C4-2B (cell line): ENCODE data around the gene KLHDC10.

Experiments
- ZFX ChIP-seq: fragments of 450-650 bp; IDR thresholded peaks from 2 replicates; pipeline ENCODE4 v1.6.1; 2017
- TF ChIP-seq, protein P1 (sequence below): fragments of 450-650 bp; conservative IDR thresholded peaks from 2 replicates; pipeline ENCODE4 v1.5.1; 2017; ENCODE audit warnings: mild to moderate bottlenecking

- TF ChIP-seq, protein P1, sequence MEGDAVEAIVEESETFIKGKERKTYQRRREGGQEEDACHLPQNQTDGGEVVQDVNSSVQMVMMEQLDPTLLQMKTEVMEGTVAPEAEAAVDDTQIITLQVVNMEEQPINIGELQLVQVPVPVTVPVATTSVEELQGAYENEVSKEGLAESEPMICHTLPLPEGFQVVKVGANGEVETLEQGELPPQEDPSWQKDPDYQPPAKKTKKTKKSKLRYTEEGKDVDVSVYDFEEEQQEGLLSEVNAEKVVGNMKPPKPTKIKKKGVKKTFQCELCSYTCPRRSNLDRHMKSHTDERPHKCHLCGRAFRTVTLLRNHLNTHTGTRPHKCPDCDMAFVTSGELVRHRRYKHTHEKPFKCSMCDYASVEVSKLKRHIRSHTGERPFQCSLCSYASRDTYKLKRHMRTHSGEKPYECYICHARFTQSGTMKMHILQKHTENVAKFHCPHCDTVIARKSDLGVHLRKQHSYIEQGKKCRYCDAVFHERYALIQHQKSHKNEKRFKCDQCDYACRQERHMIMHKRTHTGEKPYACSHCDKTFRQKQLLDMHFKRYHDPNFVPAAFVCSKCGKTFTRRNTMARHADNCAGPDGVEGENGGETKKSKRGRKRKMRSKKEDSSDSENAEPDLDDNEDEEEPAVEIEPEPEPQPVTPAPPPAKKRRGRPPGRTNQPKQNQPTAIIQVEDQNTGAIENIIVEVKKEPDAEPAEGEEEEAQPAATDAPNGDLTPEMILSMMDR = no peak
- no peak for TF ChIP-seq ZFX
Observed at GRCh38 chr7:130022623-130023175, 47.6 kb upstream of the KLHDC10 start.
